ENCODE measurements around the gene SLC38A9.
"Not testable (repeated sequence)": the region's sequence is repeated elsewhere in the genome, so short reads cannot be mapped to it uniquely, and the experiment has no call there.

The SLC38A9 gene

GRCh38 chr5:55712023-55712859 is at the start of gene SLC38A9:
SLC38A9 (minus strand) TSS chr5:55712324; CDS start chr5:55697958, 14,366 bp downstream.
- DNase-seq (ENCODE audit: low spot score): peak; percentile 64
- peak; percentile 22 for FAIRE-seq

- FAIRE-seq; DNase-seq (ENCODE audit: low spot score): not testable (repeated sequence)
These were observed 49.6 kb upstream of the SLC38A9 start for GRCh38 chr5:55761721-55762120.

- DNase-seq (ENCODE audit: low spot score) (no peak), FAIRE-seq (no peak)
These were observed 46.6 kb upstream of the SLC38A9 start for GRCh38 chr5:55758714-55759113.

- DNase-seq (ENCODE audit: low spot score) (no peak), FAIRE-seq (no peak)
These were observed 46.1 kb upstream of the SLC38A9 start for GRCh38 chr5:55758231-55758630.

GRCh38 chr5:55750499-55750898 is 38.4 kb upstream of the SLC38A9 start:
- no peak for FAIRE-seq
- no peak for DNase-seq (ENCODE audit: low spot score)

- no peak for FAIRE-seq
- DNase-seq (ENCODE audit: low spot score): no peak
These were observed 37.9 kb upstream of the SLC38A9 start for GRCh38 chr5:55750063-55750462.

GRCh38 chr5:55749387-55749786 is 37.3 kb upstream of the SLC38A9 start:
- FAIRE-seq (no peak), DNase-seq (ENCODE audit: low spot score) (no peak)

- DNase-seq (ENCODE audit: low spot score) (no peak), FAIRE-seq (no peak)
These were observed 35.7 kb upstream of the SLC38A9 start for GRCh38 chr5:55747778-55748318.

GRCh38 chr5:55742778-55743177 is 30.7 kb upstream of the SLC38A9 start:
- FAIRE-seq (no peak), DNase-seq (ENCODE audit: low spot score) (no peak)

- DNase-seq (ENCODE audit: low spot score) (no peak), FAIRE-seq (no peak)
These were observed 25.7 kb upstream of the SLC38A9 start, which contains the start of gene DDX4 for GRCh38 chr5:55737793-55738192. DDX4 (plus strand) TSS chr5:55738061; CDS start chr5:55738964, 903 bp downstream.

GRCh38 chr5:55734658-55735057 is 22.5 kb upstream of the SLC38A9 start:
- FAIRE-seq (no peak), DNase-seq (ENCODE audit: low spot score) (no peak)

GRCh38 chr5:55732585-55732984 is 20.5 kb upstream of the SLC38A9 start:
- FAIRE-seq (no peak), DNase-seq (ENCODE audit: low spot score) (no peak)

GRCh38 chr5:55731848-55732247 is 19.7 kb upstream of the SLC38A9 start:
- no peak for FAIRE-seq
- DNase-seq (ENCODE audit: low spot score): no peak

GRCh38 chr5:55724281-55724680 is 12.2 kb upstream of the SLC38A9 start:
- no peak for DNase-seq (ENCODE audit: low spot score)
- no peak for FAIRE-seq

GRCh38 chr5:55720188-55720703 is 8.1 kb upstream of the SLC38A9 start:
- FAIRE-seq: no peak
- DNase-seq (ENCODE audit: low spot score): no peak

GRCh38 chr5:55719026-55719425 is 6.9 kb upstream of the SLC38A9 start:
- not testable (repeated sequence) for DNase-seq (ENCODE audit: low spot score); FAIRE-seq

GRCh38 chr5:55715519-55716078 is 3.5 kb upstream of the SLC38A9 start:
- DNase-seq (ENCODE audit: low spot score): no peak
- FAIRE-seq: no peak

GRCh38 chr5:55714749-55715148 is 2.6 kb upstream of the SLC38A9 start:
- DNase-seq (ENCODE audit: low spot score) (no peak), FAIRE-seq (no peak)

- DNase-seq (ENCODE audit: low spot score) (no peak), FAIRE-seq (no peak)
These were observed 2.2 kb upstream of the SLC38A9 start for GRCh38 chr5:55714339-55714738.

- no peak for DNase-seq (ENCODE audit: low spot score)
- no peak for FAIRE-seq
These were observed 1.7 kb upstream of the SLC38A9 start for GRCh38 chr5:55713871-55714270.

GRCh38 chr5:55711507-55712022 is 559 bp downstream of the SLC38A9 start:
- no peak for FAIRE-seq
- DNase-seq (ENCODE audit: low spot score): no peak

- no peak for DNase-seq (ENCODE audit: low spot score)
- FAIRE-seq: no peak
These were observed 3.4 kb downstream of the SLC38A9 start for GRCh38 chr5:55708732-55709131.

Measured in RCC 7860 (cell line).